HL-60/S4 treated with retinoic acid at 250 ng/mL for 4 days and 3 days (cell line): Measurements from ENCODE around the gene ADRA2C.

ENCODE experiments used
- in situ Hi-C: fragments of 300-500 bp; cut with MboI; formaldehyde crosslinking; loops from 2 replicates; pipeline ENCODE4 v1.7.0; 2022; ENCODE audit warnings: low sequenced_read_pairs

Gene ADRA2C

GRCh38 chr4:3732076-3733028, 33.8 kb upstream of the ADRA2C start:
- in situ Hi-C loops, result no loop called here

GRCh38 chr4:3733195-3733594, 33.0 kb upstream of the ADRA2C start:
- in situ Hi-C loops, result no loop called here

GRCh38 chr4:3735196-3735595, 31.0 kb upstream of the ADRA2C start:
- in situ Hi-C loops, result no loop called here

GRCh38 chr4:3736290-3736689, 29.9 kb upstream of the ADRA2C start:
- in situ Hi-C loops, result no loop called here

- in situ Hi-C loops, result no loop called here
Measured at GRCh38 chr4:3736806-3737205, 29.4 kb upstream of the ADRA2C start.

- in situ Hi-C loops, result no loop called here
Measured at GRCh38 chr4:3739577-3739976, 26.6 kb upstream of the ADRA2C start.

- in situ Hi-C loops, result no loop called here
Measured at GRCh38 chr4:3740256-3740655, 25.9 kb upstream of the ADRA2C start.

GRCh38 chr4:3741217-3742011, 24.8 kb upstream of the ADRA2C start:
- in situ Hi-C loops, result no loop called here

GRCh38 chr4:3742610-3743009, 23.6 kb upstream of the ADRA2C start:
- in situ Hi-C loops, result no loop called here

- in situ Hi-C loops, result no loop called here
Measured at GRCh38 chr4:3744232-3744631, 22.0 kb upstream of the ADRA2C start.

- in situ Hi-C loops, result no loop called here
Measured at GRCh38 chr4:3744901-3745300, 21.3 kb upstream of the ADRA2C start.

- in situ Hi-C loops, result no loop called here
Measured at GRCh38 chr4:3745886-3746656, 20.1 kb upstream of the ADRA2C start.

GRCh38 chr4:3746701-3747580, 19.2 kb upstream of the ADRA2C start:
- in situ Hi-C loops, result no loop called here

- in situ Hi-C loops, result no loop called here
Measured at GRCh38 chr4:3747581-3747904, 18.6 kb upstream of the ADRA2C start.

- in situ Hi-C loops, result no loop called here
Measured at GRCh38 chr4:3748136-3748898, 17.9 kb upstream of the ADRA2C start.

GRCh38 chr4:3749081-3749480, 17.1 kb upstream of the ADRA2C start:
- in situ Hi-C loops, result no loop called here

GRCh38 chr4:3750334-3750733, 15.9 kb upstream of the ADRA2C start:
- in situ Hi-C loops, result no loop called here

GRCh38 chr4:3752022-3752421, 14.2 kb upstream of the ADRA2C start:
- in situ Hi-C loops, result no loop called here

- in situ Hi-C loops, result no loop called here
Measured at GRCh38 chr4:3753726-3754412, 12.3 kb upstream of the ADRA2C start.
